Thoracic aorta (tissue), 2 donors: ENCODE measurements around the gene UMPS. TPM values are rescaled to one million over a fixed set of nuclear protein-coding genes. Genes with fewer than 3 reads are reported as not detected.

Experiments used
- ATAC-seq: fragments of 150-250 bp; one replicate; pipeline ENCODE4 v1.8.0; 2017; ENCODE audit warnings: low read depth; ENCODE audit not compliant: insufficient number of reproducible peaks, low FRiP score
- DNase-seq: peaks from one replicate; pipeline ENCODE4 v3.0.0-alpha.2; 2020; ENCODE audit warnings: low spot score
- H3K27ac ChIP-seq, 2 donors: fragments of 200-600 bp; sonication (generic); 1 replicate in 1 of 2; 2 replicates in 1 of 2; pipeline ENCODE4 v1.5.1; 2016; ENCODE audit warnings: mild to moderate bottlenecking in 2 of 2, moderate library complexity in 2 of 2
- H3K27me3 ChIP-seq: fragments of 200-600 bp; sonication (generic); replicated peaks from 2 replicates; pipeline ENCODE4 v1.6.0; 2016; ENCODE audit warnings: mild to moderate bottlenecking; ENCODE audit not compliant: insufficient read depth
- H3K36me3 ChIP-seq: fragments of 200-600 bp; sonication (generic); one replicate; pipeline ENCODE4 v1.5.1; 2016
- H3K4me1 ChIP-seq, 2 donors: fragments of 200-600 bp; sonication (generic); 1 replicate in 1 of 2; 2 replicates in 1 of 2; pipeline versions ENCODE4 v1.5.1 to v1.6.0; 2016; ENCODE audit warnings: low read depth in 2 of 2, mild to moderate bottlenecking in 1 of 2; ENCODE audit not compliant: control insufficient read depth in 1 of 2
- H3K4me3 ChIP-seq: fragments of 200-600 bp; sonication (generic); 2 replicates; pipeline ENCODE4 v1.5.1; 2016; ENCODE audit warnings: mild to moderate bottlenecking
- H3K9me3 ChIP-seq: fragments of 200-600 bp; sonication (generic); 2 replicates; pipeline ENCODE4 v1.5.1; 2016
- total RNA-seq, 2 donors: library from RNA; depleted of rRNA; stranded (reverse); fragments of >200 nt; gene quantifications; one replicate each; pipeline versions ENCODE4 v1.1.0 to v1.2.3, GENCODE V29; 2016
- TF ChIP-seq, protein P1 (sequence below): fragments of 200-600 bp; sonication (generic); IDR thresholded peaks from one replicate; pipeline ENCODE4 v1.5.1; 2019; ENCODE audit warnings: antibody characterized with exemption

The UMPS gene
- total RNA-seq = 10 to 100 TPM; 20.8 to 29.6 TPM

DNA sequence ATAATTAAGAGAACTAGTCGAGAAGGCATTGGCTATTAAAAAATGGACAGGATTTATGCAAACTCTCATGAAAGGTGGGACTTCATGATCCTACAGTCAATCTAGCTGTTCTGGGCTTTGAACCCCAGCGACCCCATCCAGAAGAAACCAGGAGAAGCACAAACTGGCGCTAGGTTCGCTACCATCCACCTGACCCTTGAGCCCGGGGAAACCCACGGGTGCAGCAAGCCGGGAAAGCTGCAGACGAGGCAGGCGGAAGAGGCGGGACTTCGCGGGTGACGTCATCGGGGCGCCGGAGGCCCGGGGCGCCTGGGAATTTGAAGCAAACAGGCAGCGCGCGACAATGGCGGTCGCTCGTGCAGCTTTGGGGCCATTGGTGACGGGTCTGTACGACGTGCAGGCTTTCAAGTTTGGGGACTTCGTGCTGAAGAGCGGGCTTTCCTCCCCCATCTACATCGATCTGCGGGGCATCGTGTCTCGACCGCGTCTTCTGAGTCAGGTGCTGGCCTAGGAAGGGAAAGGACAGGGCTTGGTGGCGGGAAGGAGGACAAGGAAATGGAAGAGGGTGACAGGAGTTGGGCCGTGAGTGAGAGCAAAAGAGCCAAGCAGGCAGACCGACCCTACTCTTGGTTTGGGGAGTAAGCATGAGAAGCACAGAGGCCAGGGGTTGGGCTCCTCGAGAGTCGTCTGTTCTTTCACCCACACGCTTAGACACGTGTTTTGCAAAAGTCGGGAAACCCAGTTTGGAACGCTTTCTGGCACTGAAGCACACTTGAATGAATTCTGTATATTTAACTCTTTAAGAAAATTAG lies at the start of gene UMPS:
Gene UMPS, plus strand, starts transcription at position 324 of the 812 bp plus-strand sequence. Its CDS starts 20 bp downstream, at position 344.
- TF ChIP-seq, protein P1, sequence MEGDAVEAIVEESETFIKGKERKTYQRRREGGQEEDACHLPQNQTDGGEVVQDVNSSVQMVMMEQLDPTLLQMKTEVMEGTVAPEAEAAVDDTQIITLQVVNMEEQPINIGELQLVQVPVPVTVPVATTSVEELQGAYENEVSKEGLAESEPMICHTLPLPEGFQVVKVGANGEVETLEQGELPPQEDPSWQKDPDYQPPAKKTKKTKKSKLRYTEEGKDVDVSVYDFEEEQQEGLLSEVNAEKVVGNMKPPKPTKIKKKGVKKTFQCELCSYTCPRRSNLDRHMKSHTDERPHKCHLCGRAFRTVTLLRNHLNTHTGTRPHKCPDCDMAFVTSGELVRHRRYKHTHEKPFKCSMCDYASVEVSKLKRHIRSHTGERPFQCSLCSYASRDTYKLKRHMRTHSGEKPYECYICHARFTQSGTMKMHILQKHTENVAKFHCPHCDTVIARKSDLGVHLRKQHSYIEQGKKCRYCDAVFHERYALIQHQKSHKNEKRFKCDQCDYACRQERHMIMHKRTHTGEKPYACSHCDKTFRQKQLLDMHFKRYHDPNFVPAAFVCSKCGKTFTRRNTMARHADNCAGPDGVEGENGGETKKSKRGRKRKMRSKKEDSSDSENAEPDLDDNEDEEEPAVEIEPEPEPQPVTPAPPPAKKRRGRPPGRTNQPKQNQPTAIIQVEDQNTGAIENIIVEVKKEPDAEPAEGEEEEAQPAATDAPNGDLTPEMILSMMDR = no peak
- Histone ChIP-seq H3K9me3 (no peaks in the 10 kb centered on the region), H3K27ac (peak within 1 kb of the TSS; percentile 46 to 62), H3K4me1 (peaks cover 10 to 23% of the 10 kb centered on the region in 2 donors), H3K36me3 (no peaks in the 10 kb centered on the region), H3K4me3 (peak within 1 kb of the TSS; percentile 99), H3K27me3 (no peaks in the 10 kb centered on the region)
- DNase-seq = peak; percentile 59
- peak; percentile 85 for ATAC-seq

DNA sequence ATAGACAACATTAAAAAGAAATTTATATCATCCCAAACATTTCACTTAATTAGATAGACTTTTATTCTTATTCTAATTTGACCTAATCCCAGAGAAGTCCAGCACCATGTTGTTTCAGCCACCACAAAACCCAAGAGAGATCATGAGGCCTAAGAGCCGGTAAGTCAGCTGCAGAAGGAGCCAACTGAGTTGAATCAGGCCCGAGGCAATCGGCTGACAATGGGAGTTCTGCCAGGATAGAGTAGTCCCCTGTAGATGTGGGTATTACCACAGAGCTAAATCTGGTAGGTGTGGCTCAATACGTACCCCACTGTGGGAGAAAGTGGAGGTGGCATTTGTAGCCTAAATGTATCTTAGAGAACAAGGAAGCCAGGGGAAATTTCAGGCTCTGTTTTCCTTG lies 49.7 kb upstream of the UMPS start:
- no peaks in the 10 kb centered on the region for H3K27me3 ChIP-seq
- H3K27ac ChIP-seq = no peak overlapping the region
- H3K9me3 ChIP-seq = no peaks in the 10 kb centered on the region
- ATAC-seq (no peak), DNase-seq (no peak)
- TF ChIP-seq, protein P1 = no peak
- H3K4me1 ChIP-seq = no peaks in the 10 kb centered on the region
- H3K36me3 ChIP-seq = peaks cover 43% of the 10 kb centered on the region
- no peak overlapping the region for H3K4me3 ChIP-seq

DNA sequence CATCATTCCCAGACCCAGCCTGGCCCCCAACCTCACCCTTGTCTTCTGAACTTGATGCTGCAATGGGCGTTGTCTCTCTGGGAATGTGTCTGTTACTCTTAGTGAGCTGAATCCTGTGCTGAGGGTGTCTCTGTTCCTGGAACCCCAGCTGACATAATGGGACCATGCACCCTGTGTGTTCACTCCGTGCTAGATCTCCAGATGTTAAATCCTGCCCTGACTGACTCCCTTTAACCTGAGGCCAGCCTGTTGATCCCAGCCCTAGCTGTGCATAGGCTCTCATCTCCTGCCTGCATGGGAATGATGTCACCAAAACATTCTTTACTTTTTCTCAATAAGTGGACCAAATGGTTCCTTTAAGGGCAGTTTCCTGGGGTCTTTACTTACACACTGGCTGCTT lies 48.0 kb upstream of the UMPS start:
- no peak overlapping the region for H3K27ac ChIP-seq
- no peaks in the 10 kb centered on the region for H3K27me3 ChIP-seq
- TF ChIP-seq, protein P1 = no peak
- no peak for ATAC-seq
- peaks cover 28% of the 10 kb centered on the region for H3K36me3 ChIP-seq
- H3K4me1 ChIP-seq = no peaks in the 10 kb centered on the region
- no peaks in the 10 kb centered on the region for H3K9me3 ChIP-seq
- no peak overlapping the region for H3K4me3 ChIP-seq
- no peak for DNase-seq

DNA sequence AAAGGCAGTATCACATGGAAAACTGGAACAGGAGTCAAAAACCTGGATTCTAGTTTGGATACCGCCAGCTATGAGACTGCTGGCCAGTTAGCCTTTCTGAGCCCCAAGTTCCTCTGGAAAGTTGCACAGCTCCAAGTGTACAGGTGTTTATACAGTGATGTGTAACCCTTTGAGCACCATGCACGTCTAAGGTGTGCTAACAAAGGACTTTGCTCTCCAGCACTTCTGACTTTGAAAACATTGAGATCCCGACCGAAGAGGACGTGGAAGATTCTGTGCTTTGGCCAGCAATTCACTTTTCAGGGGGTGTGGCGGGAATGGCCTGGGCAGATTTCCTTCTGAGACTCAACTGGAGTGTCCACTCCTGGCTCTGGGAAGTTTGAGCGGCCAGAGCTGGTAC lies 45.8 kb upstream of the UMPS start:
- DNase-seq (no peak), ATAC-seq (no peak)
- H3K4me3 ChIP-seq = no peak overlapping the region
- no peaks in the 10 kb centered on the region for H3K27me3 ChIP-seq
- H3K36me3 ChIP-seq = peaks cover 14% of the 10 kb centered on the region
- H3K9me3 ChIP-seq = no peaks in the 10 kb centered on the region
- H3K27ac ChIP-seq = no peak overlapping the region
- TF ChIP-seq, protein P1 = no peak
- H3K4me1 ChIP-seq = no peaks in the 10 kb centered on the region

DNA sequence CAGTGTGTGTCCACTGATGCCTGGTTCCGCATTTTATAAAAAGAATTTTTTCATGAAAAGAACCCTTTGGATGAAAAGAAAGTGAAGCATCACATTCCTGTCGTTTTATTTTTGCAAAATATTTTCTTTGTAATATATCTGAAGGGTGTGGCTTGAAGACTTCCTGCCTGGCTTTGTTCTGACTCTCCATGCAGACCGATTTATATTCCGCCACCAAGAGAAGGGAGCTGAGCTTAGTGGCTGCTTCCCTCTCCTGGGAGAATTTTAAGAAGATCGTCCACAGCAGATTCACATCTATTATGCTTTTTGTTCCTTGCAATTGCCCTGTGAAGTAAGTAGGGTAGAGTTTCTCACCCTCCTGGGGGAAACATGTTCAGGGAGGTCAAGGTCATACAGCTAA lies 45.2 kb upstream of the UMPS start:
- TF ChIP-seq, protein P1 = no peak
- ATAC-seq = no peak
- no peaks in the 10 kb centered on the region for H3K9me3 ChIP-seq
- H3K36me3 ChIP-seq = peaks cover 11% of the 10 kb centered on the region
- H3K27me3 ChIP-seq = no peaks in the 10 kb centered on the region
- no peak overlapping the region for H3K4me3 ChIP-seq
- no peak for DNase-seq
- no peaks in the 10 kb centered on the region for H3K4me1 ChIP-seq
- no peak overlapping the region for H3K27ac ChIP-seq
